ENCODE data around the gene PLCH1. TPM values are rescaled to one million over a fixed set of nuclear protein-coding genes. Genes with fewer than 3 reads are reported as not detected.

The PLCH1 gene
- polyA plus RNA-seq, 1 donor (not counting 4 experiments of a cell fraction or from before 2014, with no cell fraction given): 0.05 TPM

- H4K20me1 ChIP-seq (ENCODE audit: control insufficient read depth, extremely low read depth, insufficient read depth, low read length): no peaks in the 10 kb centered on the region
- H3K9me1 ChIP-seq (ENCODE audit: control insufficient read depth, extremely low read depth, insufficient read depth, low read length): no peaks in the 10 kb centered on the region
- H3K4me2 ChIP-seq (ENCODE audit: control insufficient read depth, extremely low read depth, insufficient read depth, low read depth, low read length): no peak overlapping the region
- no peaks in the 10 kb centered on the region for H3K79me2 ChIP-seq (ENCODE audit: control insufficient read depth, insufficient read depth, low read length)
- TF ChIP-seq EZH2 (IDR thresholded peaks at IDR 0.05; ENCODE audit: low read length): no peak
- TF ChIP-seq CTCF (optimal IDR thresholded peaks at IDR 0.05 in 1 of 3, IDR thresholded peaks at IDR 0.05 in 1 of 3, conservative IDR thresholded peaks at IDR 0.05 in 1 of 3; ENCODE audit: extremely low read depth in 1 of 3, insufficient read depth in 2 of 3, low read length in 3 of 3): no peak
- no peak overlapping the region for H2AFZ ChIP-seq (ENCODE audit: control insufficient read depth, low read length)
- no peak overlapping the region for H3K4me3 ChIP-seq (ENCODE audit: control insufficient read depth in 2 of 3, extremely low read depth in 1 of 3, insufficient read depth in 2 of 3, low read depth in 1 of 3, low read length in 3 of 3)
- no peaks in the 10 kb centered on the region for H3K36me3 ChIP-seq (ENCODE audit: control insufficient read depth in 2 of 2, extremely low read depth in 1 of 2, insufficient read depth in 2 of 2, low read length in 2 of 2)
- dilution Hi-C loops (cut with MboI; ENCODE audit: extremely low pct_ligation_motif_present, low sequenced_read_pairs): no loop called here
- H3K4me1 ChIP-seq (ENCODE audit: control insufficient read depth, extremely low read depth, insufficient read depth, low read length): no peaks in the 10 kb centered on the region
- H3K9me3 ChIP-seq (ENCODE audit: control insufficient read depth, low read depth, low read length): no peaks in the 10 kb centered on the region
- DNase-seq (ENCODE audit: low read depth, low spot score) (no peak), FAIRE-seq (no peak)
- peaks cover 11% of the 10 kb centered on the region for H3K27me3 ChIP-seq (ENCODE audit: control insufficient read depth, extremely low read depth, insufficient read depth, low read length)
- H3K9ac ChIP-seq (ENCODE audit: control insufficient read depth, extremely low read depth, insufficient read depth, low read length): no peak overlapping the region
- H3K27ac ChIP-seq (ENCODE audit: control insufficient read depth, insufficient read depth, low read length): no peak overlapping the region
These were observed 6.2 kb downstream of the PLCH1 start for GRCh38 chr3:155738580-155739076.

GRCh38 chr3:155737844-155738460 lies 6.9 kb downstream of the PLCH1 start:
- H4K20me1 ChIP-seq (ENCODE audit: control insufficient read depth, extremely low read depth, insufficient read depth, low read length): no peaks in the 10 kb centered on the region
- H3K4me1 ChIP-seq (ENCODE audit: control insufficient read depth, extremely low read depth, insufficient read depth, low read length): no peaks in the 10 kb centered on the region
- H3K36me3 ChIP-seq (ENCODE audit: control insufficient read depth in 2 of 2, extremely low read depth in 1 of 2, insufficient read depth in 2 of 2, low read length in 2 of 2): no peaks in the 10 kb centered on the region
- dilution Hi-C loops (cut with MboI; ENCODE audit: extremely low pct_ligation_motif_present, low sequenced_read_pairs): no loop called here
- H3K4me3 ChIP-seq (ENCODE audit: control insufficient read depth in 2 of 3, extremely low read depth in 1 of 3, insufficient read depth in 2 of 3, low read depth in 1 of 3, low read length in 3 of 3): no peak overlapping the region
- no peak overlapping the region for H2AFZ ChIP-seq (ENCODE audit: control insufficient read depth, low read length)
- H3K27ac ChIP-seq (ENCODE audit: control insufficient read depth, insufficient read depth, low read length): no peak overlapping the region
- H3K27me3 ChIP-seq (ENCODE audit: control insufficient read depth, extremely low read depth, insufficient read depth, low read length): peaks cover 5% of the 10 kb centered on the region
- no peaks in the 10 kb centered on the region for H3K9me3 ChIP-seq (ENCODE audit: control insufficient read depth, low read depth, low read length)
- FAIRE-seq: no peak
- no peaks in the 10 kb centered on the region for H3K9me1 ChIP-seq (ENCODE audit: control insufficient read depth, extremely low read depth, insufficient read depth, low read length)
- TF ChIP-seq CTCF (optimal IDR thresholded peaks at IDR 0.05 in 1 of 3, IDR thresholded peaks at IDR 0.05 in 1 of 3, conservative IDR thresholded peaks at IDR 0.05 in 1 of 3; ENCODE audit: extremely low read depth in 1 of 3, insufficient read depth in 2 of 3, low read length in 3 of 3) (no peak), EZH2 (IDR thresholded peaks at IDR 0.05; ENCODE audit: low read length) (no peak)
- H3K4me2 ChIP-seq (ENCODE audit: control insufficient read depth, extremely low read depth, insufficient read depth, low read depth, low read length): no peak overlapping the region
- no peak overlapping the region for H3K9ac ChIP-seq (ENCODE audit: control insufficient read depth, extremely low read depth, insufficient read depth, low read length)
- H3K79me2 ChIP-seq (ENCODE audit: control insufficient read depth, insufficient read depth, low read length): no peaks in the 10 kb centered on the region
- no peak for DNase-seq (ENCODE audit: low read depth, low spot score)
